Ectodermal cell (in vitro differentiated cells): ENCODE results near the gene DBH.

Experiments
- H3K27ac ChIP-seq: 2 replicates; pipeline ENCODE4 v1.7.0; 2013; ENCODE audit warnings: mild to moderate bottlenecking, low read depth, low read length; ENCODE audit not compliant: insufficient read depth, poor library complexity, severe bottlenecking
- H3K27me3 ChIP-seq: 2 replicates; pipeline ENCODE4 v1.7.0; 2013; ENCODE audit warnings: mild to moderate bottlenecking, low read length; ENCODE audit not compliant: insufficient read depth, control insufficient read depth, poor library complexity, severe bottlenecking
- H3K36me3 ChIP-seq: one replicate; pipeline ENCODE4 v1.7.0; 2013; ENCODE audit warnings: low read length; ENCODE audit not compliant: control insufficient read depth, insufficient read depth
- H3K4me1 ChIP-seq: one replicate; pipeline ENCODE4 v1.7.0; 2013; ENCODE audit warnings: low read length; ENCODE audit not compliant: control insufficient read depth, insufficient read depth
- H3K4me3 ChIP-seq: 2 replicates; pipeline ENCODE4 v1.7.0; 2013; ENCODE audit warnings: low read depth, low read length, control low read depth; ENCODE audit not compliant: insufficient read depth
- H3K9me3 ChIP-seq: 2 replicates; pipeline ENCODE4 v1.7.0; 2013; ENCODE audit warnings: mild to moderate bottlenecking, low read length, moderate library complexity; ENCODE audit not compliant: control insufficient read depth
- WGBS, 2 experiments: methylation state at CpG; one replicate each; pipeline ENCODE4 v1.1.7; 2013; ENCODE audit warnings: missing lambda C conversion rate in 2 of 2; 5-methylcytosine and 5-hydroxymethylcytosine counted together

Gene DBH

DNA sequence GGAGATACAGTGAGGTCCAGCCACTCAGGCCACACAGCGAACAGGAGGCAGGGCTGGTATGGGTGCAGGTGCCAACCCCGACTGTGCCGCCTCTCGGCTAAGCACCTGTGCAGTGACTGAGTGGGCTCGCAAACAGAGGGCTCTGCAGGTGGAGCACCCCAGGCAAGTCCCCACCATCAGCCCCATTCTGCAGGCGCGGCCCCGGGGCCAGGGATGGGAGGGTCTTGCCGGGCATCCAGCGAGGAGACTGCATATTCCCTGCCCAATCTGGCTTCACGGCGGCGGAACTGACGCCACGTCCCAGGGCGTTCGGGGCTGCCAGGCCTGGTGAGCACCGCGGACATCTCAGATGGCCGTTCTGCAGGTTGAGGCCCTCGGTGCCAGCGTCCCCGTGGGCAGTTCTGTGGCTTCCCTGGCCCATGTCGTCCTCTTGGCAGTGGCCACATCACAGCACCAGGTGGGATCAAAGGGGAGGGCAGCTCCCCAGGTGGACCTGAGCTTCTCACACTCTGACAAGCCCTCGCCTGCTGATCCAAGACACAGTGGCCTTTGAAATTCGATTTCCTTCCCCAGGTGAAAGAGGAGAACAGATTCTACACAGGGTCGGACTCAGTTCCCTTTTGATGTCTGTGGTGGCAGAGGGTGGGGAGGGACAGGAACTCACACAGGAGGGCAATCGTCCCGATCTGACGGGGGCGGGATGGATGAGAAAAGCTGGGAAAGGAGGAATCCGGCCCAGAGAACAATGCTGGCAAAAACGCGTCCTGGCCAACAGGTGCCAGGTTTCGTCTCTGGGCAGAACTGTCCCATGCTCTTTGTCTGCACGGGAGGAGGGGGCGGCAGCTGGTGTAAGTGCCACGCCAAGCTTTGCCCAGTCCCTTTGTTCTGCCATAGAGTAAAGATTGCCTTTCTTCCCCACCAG, 18.8 kb downstream of the DBH start:
- Histone ChIP-seq H3K4me1 (peaks cover 20% of the 10 kb centered on the region), H3K4me3 (no peak overlapping the region), H3K9me3 (no peaks in the 10 kb centered on the region), H3K27ac (no peak overlapping the region), H3K27me3 (peaks cover 22% of the 10 kb centered on the region), H3K36me3 (no peaks in the 10 kb centered on the region)
- WGBS, 2 experiments, result 82% methylated on average over 38 of the region's 38 CpGs

- Histone ChIP-seq H3K27me3 (peaks cover 26% of the 10 kb centered on the region), H3K36me3 (no peaks in the 10 kb centered on the region)
- 77% methylated on average over 14 of the region's 14 CpGs for WGBS, 2 experiments
Observed at GRCh38 chr9:133655701-133656100, 19.5 kb downstream of the DBH start.

DNA sequence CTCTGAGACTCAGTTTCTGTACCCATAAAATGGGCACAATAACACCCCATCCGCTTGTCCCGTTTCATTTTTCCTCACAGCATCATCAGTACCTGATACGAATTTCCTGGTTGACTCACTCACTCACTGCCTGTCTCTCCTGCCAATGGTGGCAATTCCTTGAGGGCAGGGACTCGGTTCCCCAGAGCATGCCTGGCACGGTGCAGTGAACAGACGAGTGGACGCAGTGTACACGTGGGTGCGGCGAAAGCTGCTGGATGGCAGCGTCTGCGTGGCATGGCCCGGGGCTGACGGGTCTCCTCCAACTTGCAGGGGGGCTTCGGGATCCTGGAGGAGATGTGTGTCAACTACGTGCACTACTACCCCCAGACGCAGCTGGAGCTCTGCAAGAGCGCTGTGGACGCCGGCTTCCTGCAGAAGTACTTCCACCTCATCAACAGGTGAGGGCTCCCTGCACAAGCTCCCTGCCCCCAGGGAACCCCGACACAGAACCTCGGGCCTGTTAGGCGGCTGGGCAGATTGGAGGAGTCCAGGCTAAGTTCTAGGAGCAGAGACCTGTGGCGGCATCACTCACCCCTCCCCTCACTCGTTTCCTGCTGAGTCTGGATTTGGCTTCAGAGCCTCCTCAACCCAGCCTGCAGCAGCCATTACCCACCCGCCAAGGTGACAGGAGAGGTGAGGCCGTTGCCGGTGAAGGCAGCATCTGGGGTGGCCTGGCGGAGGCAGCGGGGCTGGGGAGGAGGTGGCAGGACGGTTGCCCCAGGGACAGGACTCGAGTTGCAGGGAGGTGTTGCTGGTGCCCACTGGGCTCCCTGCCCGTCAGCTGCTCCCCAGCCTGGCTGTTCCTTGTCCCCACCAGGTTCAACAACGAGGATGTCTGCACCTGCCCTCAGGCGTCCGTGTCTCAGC, 20.3 kb downstream of the DBH start:
- Histone ChIP-seq H3K4me3 (no peak overlapping the region), H3K36me3 (no peaks in the 10 kb centered on the region), H3K27me3 (peaks cover 26% of the 10 kb centered on the region), H3K4me1 (peaks cover 20% of the 10 kb centered on the region), H3K27ac (no peak overlapping the region), H3K9me3 (no peaks in the 10 kb centered on the region)
- 89% methylated on average over 36 of the region's 36 CpGs for WGBS, 2 experiments

More at GRCh38 chr9:133655701-133656100, 19.5 kb downstream of the DBH start:
- Histone ChIP-seq H3K9me3 (no peaks in the 10 kb centered on the region), H3K4me1 (peaks cover 20% of the 10 kb centered on the region), H3K4me3 (no peak overlapping the region), H3K27ac (no peak overlapping the region)

DNA sequence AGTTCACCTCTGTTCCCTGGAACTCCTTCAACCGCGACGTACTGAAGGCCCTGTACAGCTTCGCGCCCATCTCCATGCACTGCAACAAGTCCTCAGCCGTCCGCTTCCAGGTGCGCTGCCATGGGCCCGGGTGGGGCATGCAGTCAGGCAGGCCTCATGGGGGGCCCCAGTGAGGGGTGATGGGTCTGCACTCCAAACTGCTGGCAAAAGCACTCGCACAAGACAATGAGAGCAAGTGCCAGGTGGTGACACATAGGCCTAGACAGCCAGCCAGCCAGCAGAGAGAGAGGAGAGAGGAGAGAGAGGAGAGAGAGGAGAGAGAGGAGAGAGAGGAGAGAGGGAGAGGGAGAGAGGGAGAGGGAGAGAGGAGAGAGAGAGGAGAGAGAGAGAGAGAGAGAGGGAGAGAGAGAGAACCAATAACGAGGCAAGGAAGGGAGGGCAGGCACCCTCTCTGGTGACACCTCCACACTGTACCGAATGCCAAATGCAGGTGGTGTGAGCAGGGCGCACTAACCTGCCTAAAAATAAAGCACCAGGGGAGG, 21.0 kb downstream of the DBH start:
- Histone ChIP-seq H3K4me1 (peaks cover 20% of the 10 kb centered on the region), H3K36me3 (no peaks in the 10 kb centered on the region), H3K9me3 (no peaks in the 10 kb centered on the region), H3K27ac (no peak overlapping the region), H3K4me3 (no peak overlapping the region), H3K27me3 (peaks cover 26% of the 10 kb centered on the region)
- 90 to 92% methylated on average over 13 of the region's 13 CpGs for WGBS, 2 experiments

GRCh38 chr9:133658442-133659431, 22.6 kb downstream of the DBH start:
- H3K36me3 ChIP-seq, result no peaks in the 10 kb centered on the region
- peaks cover 20% of the 10 kb centered on the region for H3K4me1 ChIP-seq
- no peaks in the 10 kb centered on the region for H3K9me3 ChIP-seq
- no peak overlapping the region for H3K4me3 ChIP-seq
- 20% methylated on average over 46 of the region's 46 CpGs for WGBS, 2 experiments
- no peak overlapping the region for H3K27ac ChIP-seq
- peaks cover 26% of the 10 kb centered on the region for H3K27me3 ChIP-seq

- Histone ChIP-seq H3K9me3 (no peaks in the 10 kb centered on the region), H3K4me1 (peaks cover 20% of the 10 kb centered on the region), H3K27me3 (peaks cover 26% of the 10 kb centered on the region), H3K4me3 (no peak overlapping the region), H3K27ac (no peak overlapping the region), H3K36me3 (no peaks in the 10 kb centered on the region)
- whole genome bisulfite sequencing, 2 experiments, result 83 to 85% methylated on average over 13 of the region's 13 CpGs
Observed at GRCh38 chr9:133659516-133659915, 23.4 kb downstream of the DBH start.

DNA sequence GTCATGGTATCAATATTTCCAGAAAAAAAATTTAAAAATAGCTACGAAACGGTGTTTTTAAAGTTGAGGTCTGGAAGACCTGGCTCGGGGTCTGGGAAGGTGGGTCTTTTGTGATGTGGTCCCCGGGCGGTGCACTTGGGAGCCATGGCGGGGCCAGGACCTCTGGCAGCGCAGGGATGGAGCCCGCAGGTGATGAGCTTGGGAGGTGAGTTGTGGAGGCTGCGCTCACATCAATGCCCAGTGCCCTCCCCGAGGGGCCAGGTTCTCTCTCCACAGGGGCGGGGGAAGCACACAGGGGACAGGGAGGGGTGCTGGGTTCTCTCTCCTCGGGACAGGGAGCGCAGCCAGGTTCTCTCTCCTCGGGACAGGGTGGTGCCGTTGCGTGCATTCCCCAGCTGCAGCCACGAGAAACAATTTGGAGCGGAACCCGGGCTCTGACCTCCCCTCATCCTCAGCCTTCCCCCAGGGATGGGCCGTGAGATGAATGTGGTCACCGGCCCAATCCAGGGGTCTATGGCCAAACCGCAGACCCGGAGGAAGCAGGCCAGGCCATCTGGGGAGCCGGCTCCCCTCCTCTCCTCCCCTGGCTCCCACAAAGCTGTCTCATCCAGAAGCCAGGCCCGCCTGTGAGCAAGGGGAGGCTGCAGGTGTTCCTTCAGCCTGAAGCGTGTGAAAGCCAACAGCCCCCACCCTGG, 25.8 kb downstream of the DBH start:
- Histone ChIP-seq H3K4me1 (peaks cover 20% of the 10 kb centered on the region), H3K36me3 (no peaks in the 10 kb centered on the region), H3K27me3 (peaks cover 26% of the 10 kb centered on the region), H3K9me3 (no peaks in the 10 kb centered on the region), H3K4me3 (no peak overlapping the region), H3K27ac (no peak overlapping the region)
- 91 to 92% methylated on average over 26 of the region's 26 CpGs for WGBS, 2 experiments

DNA sequence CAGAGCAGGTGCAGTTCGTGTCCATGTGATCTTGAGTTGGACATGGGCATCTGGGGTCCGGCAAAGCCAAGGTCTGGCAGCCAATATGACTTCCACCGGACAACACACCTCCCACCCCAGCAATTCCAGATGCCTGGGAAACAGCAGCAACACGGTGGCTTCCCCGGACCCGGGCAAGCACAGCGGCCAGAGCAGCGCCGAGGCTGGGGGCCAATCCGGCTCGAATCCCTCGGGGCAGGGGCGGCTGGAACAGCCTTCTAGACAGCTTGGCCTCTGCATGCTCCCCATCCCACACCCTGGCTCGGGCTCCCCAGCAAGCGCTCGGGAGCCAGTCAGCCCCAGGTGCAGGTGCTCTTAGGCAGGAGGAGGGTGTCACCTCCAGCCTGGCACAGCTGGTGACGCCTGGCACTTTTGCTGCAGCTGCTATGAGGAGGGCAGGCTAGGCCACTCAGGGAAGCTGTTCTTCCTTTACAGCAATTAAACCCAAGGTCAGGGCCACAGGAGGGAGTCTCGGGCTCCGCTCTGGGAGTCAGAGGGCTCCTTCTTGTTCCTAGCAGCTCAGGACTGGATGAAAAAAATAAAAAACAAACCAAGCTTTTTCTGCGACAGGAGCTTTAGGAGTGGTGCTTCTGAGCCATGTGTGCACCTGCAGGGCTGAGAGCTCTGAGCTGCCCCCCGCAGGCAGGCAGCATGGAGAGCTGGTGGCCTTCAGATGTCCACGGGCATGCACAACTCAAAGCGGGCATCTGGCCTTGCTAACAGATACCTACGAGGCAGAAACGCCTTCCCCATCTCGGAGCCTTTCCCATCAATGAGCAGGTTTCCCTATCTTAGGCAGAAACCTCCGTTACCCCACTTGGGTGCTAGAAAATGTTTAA, 28.2 kb downstream of the DBH start:
- peaks cover 3% of the 10 kb centered on the region for H3K4me1 ChIP-seq
- peaks cover 10% of the 10 kb centered on the region for H3K27me3 ChIP-seq
- no peaks in the 10 kb centered on the region for H3K9me3 ChIP-seq
- no peak overlapping the region for H3K27ac ChIP-seq
- H3K36me3 ChIP-seq, result no peaks in the 10 kb centered on the region
- H3K4me3 ChIP-seq, result no peak overlapping the region
- 87% methylated on average over 27 of the region's 27 CpGs for WGBS, 2 experiments
